B cell (primary cell): ENCODE results near the gene MFSD11. TPM values are rescaled to one million over a fixed set of nuclear protein-coding genes. Genes with fewer than 3 reads are reported as not detected.
"Not testable (repeated sequence)": the region's sequence is repeated elsewhere in the genome, so short reads cannot be mapped to it uniquely, and the experiment has no call there.

Source experiments
- ATAC-seq: fragments of 200-7000 bp; cut with Tn5 transposase; one replicate; pipeline ENCODE4 v1.10.0; 2021; ENCODE audit warnings: low read depth, mild to moderate bottlenecking, moderate number of reproducible peaks, moderate library complexity
- CTCF ChIA-PET: fragments of 350-600 bp; sonication (Branson Sonifier 250); formaldehyde crosslinking; loops from one replicate; lab custom pipeline; 2021; ENCODE audit warnings: antibody characterized with exemption, inconsistent platforms; lab: Charles Lee
- POLR2A ChIA-PET: fragments of 350-600 bp; sonication (Branson Sonifier 250); formaldehyde crosslinking; loops from one replicate; lab custom pipeline; 2021; ENCODE audit warnings: antibody characterized with exemption; lab: Charles Lee
- DNase-seq: peaks from one replicate; pipeline ENCODE4 v3.0.0; 2013
- H2AFZ ChIP-seq: 2 replicates; pipeline ENCODE4 v1.6.1; 2012; ENCODE audit warnings: mild to moderate bottlenecking, low read depth, low read length; ENCODE audit not compliant: insufficient read depth, poor library complexity, severe bottlenecking
- H3K27ac ChIP-seq, 2 donors: 1 replicate in 1 of 2; 2 replicates in 1 of 2; pipeline ENCODE4 v1.5.1; 2012 to 2013; ENCODE audit warnings: low read length in 2 of 2, mild to moderate bottlenecking in 2 of 2, moderate library complexity in 1 of 2
- H3K27me3 ChIP-seq, 4 experiments: fragments of 200-600 bp in 1 of 4; sonication (generic) in 1 of 4; replicated peaks in 1 of 4; 1 replicate in 2 of 4; 2 replicates in 2 of 4; pipeline versions ENCODE4 v1.6.1 to v1.7.0; 2013 to 2016; ENCODE audit warnings: low read length in 3 of 4, mild to moderate bottlenecking in 2 of 4, mixed read lengths in 1 of 4, moderate library complexity in 1 of 4; ENCODE audit not compliant: insufficient read depth in 4 of 4, control insufficient read depth in 3 of 4; ENCODE audit errors: control extremely low read depth in 1 of 4
- H3K36me3 ChIP-seq, 2 experiments: replicated peaks in 1 of 2; 1 replicate in 1 of 2; 2 replicates in 1 of 2; pipeline versions ENCODE4 v1.6.1 to v1.7.1; 2013; ENCODE audit warnings: low read length in 1 of 2; ENCODE audit not compliant: insufficient read depth in 2 of 2, control insufficient read depth in 1 of 2; ENCODE audit errors: control extremely low read depth in 1 of 2, extremely low read depth in 1 of 2
- H3K4me1 ChIP-seq, 2 donors: fragments of 200-600 bp in 1 of 2; sonication (generic) in 1 of 2; 1 replicate in 1 of 2; 2 replicates in 1 of 2; pipeline versions ENCODE4 v1.5.1 to v1.6.1; 2013 to 2017; ENCODE audit warnings: low read length in 2 of 2; ENCODE audit not compliant: control insufficient read depth in 2 of 2, insufficient read depth in 2 of 2
- H3K4me2 ChIP-seq: replicated peaks from 2 replicates; pipeline ENCODE3; 2012; ENCODE audit warnings: mild to moderate bottlenecking, low read depth, low read length; ENCODE audit not compliant: poor library complexity, severe bottlenecking
- H3K4me3 ChIP-seq, 5 experiments: fragments of 200-600 bp in 1 of 5; sonication (generic) in 1 of 5; 1 replicate in 3 of 5; 2 replicates in 2 of 5; pipeline versions ENCODE4 v1.5.1 to v1.7.0; 2011 to 2016; ENCODE audit warnings: low read length in 4 of 5, mild to moderate bottlenecking in 4 of 5, low read depth in 2 of 5, control low read depth in 1 of 5, moderate library complexity in 1 of 5; ENCODE audit not compliant: insufficient read depth in 1 of 5; ENCODE audit errors: control extremely low read depth in 1 of 5, extremely low read depth in 1 of 5
- H3K79me2 ChIP-seq: fragments of 200-600 bp; sonication (generic); one replicate; pipeline ENCODE4 v1.6.0; 2016; ENCODE audit warnings: low read length; ENCODE audit not compliant: control insufficient read depth, insufficient read depth
- H3K9ac ChIP-seq: fragments of 200-600 bp; sonication (generic); 2 replicates; pipeline ENCODE4 v1.6.1; 2017; ENCODE audit warnings: mild to moderate bottlenecking, low read length, moderate library complexity
- H3K9me3 ChIP-seq, 3 donors: one replicate each; pipeline versions ENCODE4 v1.6.1 to v1.7.1; 2013; ENCODE audit warnings: low read length in 2 of 3; ENCODE audit not compliant: control insufficient read depth in 2 of 3, insufficient read depth in 1 of 3; ENCODE audit errors: control extremely low read depth in 1 of 3
- H4K20me1 ChIP-seq: 2 replicates; pipeline ENCODE4 v1.6.0; 2012; ENCODE audit warnings: mild to moderate bottlenecking, low read length; ENCODE audit not compliant: insufficient read depth, control insufficient read depth, poor library complexity, severe bottlenecking
- H3K27ac Mint-ChIP-seq: one replicate; pipeline ENCODE4 v1.8.0; 2021; ENCODE audit warnings: mixed read lengths
- H3K27me3 Mint-ChIP-seq: one replicate; pipeline ENCODE4 v1.8.0; 2021; ENCODE audit warnings: mixed read lengths
- H3K4me1 Mint-ChIP-seq: one replicate; pipeline ENCODE4 v1.8.0; 2021; ENCODE audit warnings: mixed read lengths
- H3K4me3 Mint-ChIP-seq: one replicate; pipeline ENCODE4 v1.8.0; 2021; ENCODE audit warnings: mixed read lengths
- H3K9me3 Mint-ChIP-seq: one replicate; pipeline ENCODE4 v1.8.0; 2022; ENCODE audit warnings: mixed read lengths; ENCODE audit not compliant: insufficient read depth
- EZH2 ChIP-seq: IDR thresholded peaks from 2 replicates; pipeline ENCODE4 v1.6.1; 2012; ENCODE audit warnings: borderline replicate concordance, low read depth, mild to moderate bottlenecking, moderate library complexity, low read length; ENCODE audit not compliant: insufficient read depth, poor library complexity, severe bottlenecking
- WGBS: methylation state at CpG from one replicate; pipeline ENCODE4 v1.1.5; 2013; ENCODE audit warnings: missing lambda C conversion rate; ENCODE audit not compliant: insufficient coverage; 5-methylcytosine and 5-hydroxymethylcytosine counted together
- intact Hi-C: fragments of 100-400 bp; cut with micrococcal nuclease; formaldehyde crosslinking; loops from one replicate; pipeline ENCODE4 v1.10.0; 2022
- polyA plus RNA-seq: library from polyadenylated mRNA; depleted of rRNA; stranded (reverse); fragments of >200 nt; gene quantifications from 2 replicates; pipeline ENCODE4 v1.2.3, GENCODE V29; 2012
- total RNA-seq, 2 donors: library from RNA; stranded (reverse); fragments of 120-200 nt in 1 of 2; gene quantifications; 1 replicate in 1 of 2; 2 replicates in 1 of 2; pipeline versions ENCODE4 v1.2.3 to v1.2.4, GENCODE V29; 2013 to 2022
- TF ChIP-seq, protein P1 (sequence below): fragments of 200-600 bp; IDR thresholded peaks from one replicate; pipeline ENCODE4 v1.8.0; 2022; ENCODE audit warnings: antibody characterized with exemption, mild to moderate bottlenecking

The MFSD11 gene
- total and polyA plus RNA-seq, 2 donors (not counting 1 experiment from before 2014, with no cell fraction given) = 24.5 to 36.4 TPM

- ATAC-seq (no peak), DNase-seq (no peak)
- TF ChIP-seq, protein P1, sequence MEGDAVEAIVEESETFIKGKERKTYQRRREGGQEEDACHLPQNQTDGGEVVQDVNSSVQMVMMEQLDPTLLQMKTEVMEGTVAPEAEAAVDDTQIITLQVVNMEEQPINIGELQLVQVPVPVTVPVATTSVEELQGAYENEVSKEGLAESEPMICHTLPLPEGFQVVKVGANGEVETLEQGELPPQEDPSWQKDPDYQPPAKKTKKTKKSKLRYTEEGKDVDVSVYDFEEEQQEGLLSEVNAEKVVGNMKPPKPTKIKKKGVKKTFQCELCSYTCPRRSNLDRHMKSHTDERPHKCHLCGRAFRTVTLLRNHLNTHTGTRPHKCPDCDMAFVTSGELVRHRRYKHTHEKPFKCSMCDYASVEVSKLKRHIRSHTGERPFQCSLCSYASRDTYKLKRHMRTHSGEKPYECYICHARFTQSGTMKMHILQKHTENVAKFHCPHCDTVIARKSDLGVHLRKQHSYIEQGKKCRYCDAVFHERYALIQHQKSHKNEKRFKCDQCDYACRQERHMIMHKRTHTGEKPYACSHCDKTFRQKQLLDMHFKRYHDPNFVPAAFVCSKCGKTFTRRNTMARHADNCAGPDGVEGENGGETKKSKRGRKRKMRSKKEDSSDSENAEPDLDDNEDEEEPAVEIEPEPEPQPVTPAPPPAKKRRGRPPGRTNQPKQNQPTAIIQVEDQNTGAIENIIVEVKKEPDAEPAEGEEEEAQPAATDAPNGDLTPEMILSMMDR = no peak
- TF ChIP-seq EZH2 = no peak
- Mint-ChIP-seq H3K27me3 (no peaks in the 10 kb centered on the region), H3K9me3 (no peaks in the 10 kb centered on the region), H3K27ac (no peak overlapping the region), H3K4me1 (peaks cover 4% of the 10 kb centered on the region), H3K4me3 (no peak overlapping the region)
- H4K20me1 ChIP-seq = no peaks in the 10 kb centered on the region
- no peak overlapping the region for H3K9ac ChIP-seq
- H3K4me2 ChIP-seq = no peak overlapping the region
- H3K27me3 ChIP-seq = no peaks in the 10 kb centered on the region
- intact Hi-C loops = no loop called here
- H3K79me2 ChIP-seq = peaks cover 21% of the 10 kb centered on the region
- ChIA-PET POLR2A (no interaction called here), CTCF (no interaction called here)
- H3K36me3 ChIP-seq = peaks cover 18 to 40% of the 10 kb centered on the region in 2 experiments
- H3K4me3 ChIP-seq = no peak overlapping the region
- H3K9me3 ChIP-seq = no peaks in the 10 kb centered on the region
- H3K27ac ChIP-seq = no peak overlapping the region
- no peaks in the 10 kb centered on the region for H3K4me1 ChIP-seq
- WGBS = no CpG with 5 or more reads among the region's 2 CpGs
- H2AFZ ChIP-seq = no peak overlapping the region
Measured at GRCh38 chr17:76744747-76745146, 6.8 kb downstream of the MFSD11 start.

- H3K9me3 ChIP-seq, H3K9me3 Mint-ChIP-seq, H3K27me3 Mint-ChIP-seq, intact Hi-C loops, H3K4me3 ChIP-seq, H3K9ac ChIP-seq, H3K27ac Mint-ChIP-seq, DNase-seq, H3K4me1 Mint-ChIP-seq, H3K27me3 ChIP-seq, H3K4me3 Mint-ChIP-seq, H3K27ac ChIP-seq, H4K20me1 ChIP-seq, H3K4me2 ChIP-seq, CTCF ChIA-PET, H2AFZ ChIP-seq, H3K4me1 ChIP-seq, ATAC-seq: not testable (repeated sequence)
- 100% methylated on average over 2 of the region's 6 CpGs for WGBS
- POLR2A ChIA-PET = interaction anchor here (0.6 kb wide), 1 partner anchor 66 kb away, joined by 5 read pairs; no protein-coding TSS in a partner anchor
- H3K79me2 ChIP-seq = peaks cover 10% of the 10 kb centered on the region
- H3K36me3 ChIP-seq = peaks cover 18 to 40% of the 10 kb centered on the region in 2 experiments
Measured at GRCh38 chr17:76745785-76746184, 7.9 kb downstream of the MFSD11 start.
